Thyroid gland (tissue), 4 donors: ENCODE data around the gene NR1D2. TPM values are rescaled to one million over a fixed set of nuclear protein-coding genes. Genes with fewer than 3 reads are reported as not detected.

Experiments used
- DNase-seq, 2 donors: peaks; one replicate each; pipeline ENCODE4 v3.0.0-alpha.2; 2019
- H3K27ac ChIP-seq, 3 donors: fragments of 200-600 bp; sonication (generic); 1 replicate in 2 of 3; 2 replicates in 1 of 3; pipeline ENCODE4 v1.5.1; 2016 to 2019; ENCODE audit warnings: mild to moderate bottlenecking in 1 of 3, moderate library complexity in 1 of 3
- H3K27me3 ChIP-seq: fragments of 200-600 bp; sonication (generic); one replicate; pipeline ENCODE4 v1.5.1; 2019
- H3K36me3 ChIP-seq, 2 donors: fragments of 200-600 bp; sonication (generic); one replicate each; pipeline ENCODE4 v1.5.1; 2016 to 2019
- H3K4me1 ChIP-seq, 2 donors: fragments of 200-600 bp; sonication (generic); one replicate each; pipeline ENCODE4 v1.5.1; 2017 to 2019
- H3K4me3 ChIP-seq, 3 donors: fragments of 200-600 bp; sonication (generic); replicated peaks in 1 of 3; 1 replicate in 2 of 3; 2 replicates in 1 of 3; pipeline ENCODE4 v1.5.1; 2016; ENCODE audit warnings: mild to moderate bottlenecking in 1 of 3
- H3K9me3 ChIP-seq: fragments of 200-600 bp; sonication (generic); one replicate; pipeline ENCODE4 v1.5.1; 2017
- CTCF ChIP-seq, 6 experiments: fragments of 200-600 bp in 3 of 6; fragments of 450-650 bp in 3 of 6; sonication (generic) in 3 of 6; IDR thresholded peaks; one replicate each; pipeline ENCODE4 v1.5.1; 2016 to 2019; ENCODE audit warnings: antibody characterized with exemption in 6 of 6, mild to moderate bottlenecking in 2 of 6, inconsistent platforms in 1 of 6, moderate library complexity in 1 of 6
- POLR2A ChIP-seq, 2 donors: fragments of 450-650 bp; IDR thresholded peaks; one replicate each; pipeline ENCODE4 v1.6.1; 2017; ENCODE audit warnings: antibody characterized with exemption in 2 of 2, mild to moderate bottlenecking in 2 of 2, moderate library complexity in 1 of 2
- WGBS, 2 donors: methylation state at CpG; one replicate each; pipeline ENCODE4 v1.1.5; 2017; 5-methylcytosine and 5-hydroxymethylcytosine counted together
- intact Hi-C: fragments of 100-400 bp; cut with DNase I; formaldehyde crosslinking; loops from one replicate; pipeline ENCODE4 v1.15.1; 2023
- total RNA-seq, 4 donors: library from RNA; depleted of rRNA; stranded (reverse); fragments of >200 nt; gene quantifications; one replicate each; pipeline ENCODE4 v1.2.3, GENCODE V29; 2016

Gene NR1D2
- total RNA-seq, 4 donors from 2014 or later, result 44.2 to 108 (median 68.1) TPM

GRCh38 chr3:23991683-23992628 is 46.9 kb downstream of the NR1D2 start:
- intact Hi-C loops, result loop anchor here (10.0 kb wide), 2 partner anchors 503 to 693 kb away; partner anchors contain the start of gene THRB
- DNase-seq, result no peak
- 74 to 85% methylated on average over 9 of the region's 9 CpGs for WGBS, 2 donors

GRCh38 chr3:23993556-23994243 is 48.6 kb downstream of the NR1D2 start:
- H3K4me1 ChIP-seq, result peaks cover 0 to 9% of the 10 kb centered on the region in 2 donors
- intact Hi-C loops, result loop anchor here (10.0 kb wide), 2 partner anchors 501 to 691 kb away; partner anchors contain the start of gene THRB
- WGBS, 2 donors, result 82 to 86% methylated on average over 5 of the region's 5 CpGs
- TF ChIP-seq POLR2A (IDR thresholded peaks at IDR 0.05) (no peak), CTCF (IDR thresholded peaks at IDR 0.05) (no peak)
- no peak for DNase-seq
- no peaks in the 10 kb centered on the region for H3K36me3 ChIP-seq
- no peak overlapping the region for H3K27ac ChIP-seq
- no peak overlapping the region for H3K4me3 ChIP-seq
- H3K27me3 ChIP-seq, result no peaks in the 10 kb centered on the region
- H3K9me3 ChIP-seq, result no peaks in the 10 kb centered on the region

More at GRCh38 chr3:23991683-23992628, 46.9 kb downstream of the NR1D2 start:
- no peaks in the 10 kb centered on the region for H3K9me3 ChIP-seq
- no peaks in the 10 kb centered on the region for H3K36me3 ChIP-seq
- H3K27ac ChIP-seq, result no peak overlapping the region
- TF ChIP-seq CTCF (IDR thresholded peaks at IDR 0.05), result no peak
- no peak for TF ChIP-seq POLR2A (IDR thresholded peaks at IDR 0.05)
- H3K27me3 ChIP-seq, result no peaks in the 10 kb centered on the region
- peaks cover 0 to 9% of the 10 kb centered on the region in 2 donors for H3K4me1 ChIP-seq
- no peak overlapping the region for H3K4me3 ChIP-seq

DNA sequence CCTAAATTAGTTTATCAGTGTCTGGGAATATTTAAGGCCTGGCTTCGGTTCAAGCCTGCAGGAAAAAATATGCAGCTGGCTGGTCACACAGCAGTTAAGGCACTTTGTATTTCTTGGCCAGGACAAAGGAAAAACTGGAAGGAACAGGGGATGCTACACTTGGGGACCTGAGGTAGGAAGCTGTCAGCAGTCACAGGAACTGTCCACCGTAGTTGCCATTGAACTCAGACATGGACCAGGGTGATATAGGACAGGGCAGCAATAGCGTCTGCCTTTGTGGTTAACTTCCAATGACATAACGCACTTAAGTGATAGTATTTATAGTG is 49.1 kb downstream of the NR1D2 start:
- TF ChIP-seq CTCF (IDR thresholded peaks at IDR 0.05) (no peak), POLR2A (IDR thresholded peaks at IDR 0.05) (no peak)
- WGBS, 2 donors, result 65 to 74% methylated on average over 4 of the region's 4 CpGs
- no peak overlapping the region for H3K4me3 ChIP-seq
- DNase-seq, result no peak
- H3K36me3 ChIP-seq, result no peaks in the 10 kb centered on the region
- H3K27me3 ChIP-seq, result no peaks in the 10 kb centered on the region
- H3K27ac ChIP-seq, result no peak overlapping the region
- H3K4me1 ChIP-seq, result peaks cover 0 to 12% of the 10 kb centered on the region in 2 donors
- intact Hi-C loops, result loop anchor here (10.0 kb wide), 2 partner anchors 501 to 691 kb away; partner anchors contain the start of gene THRB
- H3K9me3 ChIP-seq, result no peaks in the 10 kb centered on the region

DNA sequence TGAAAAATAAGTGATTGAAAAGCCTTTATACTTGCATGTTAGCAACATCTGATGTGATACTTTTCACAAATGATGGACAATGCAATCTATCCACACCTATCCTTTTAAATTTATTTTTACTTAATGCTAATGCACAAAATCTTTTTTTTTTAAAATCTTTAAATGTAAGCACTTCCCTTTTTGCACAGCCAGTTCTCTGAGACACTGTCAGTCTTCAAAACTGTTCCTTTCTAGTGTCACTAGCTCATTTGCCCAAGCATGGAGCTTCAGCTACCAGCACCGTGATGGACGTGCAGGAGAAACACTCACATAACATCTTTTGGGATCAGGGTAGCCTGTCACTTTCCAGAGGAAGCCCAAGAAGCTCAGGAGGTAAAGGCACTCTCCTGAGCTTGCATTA is 50.1 kb downstream of the NR1D2 start:
- Histone ChIP-seq H3K27me3 (no peaks in the 10 kb centered on the region), H3K4me1 (peaks cover 0 to 12% of the 10 kb centered on the region in 2 donors), H3K27ac (no peak overlapping the region), H3K9me3 (no peaks in the 10 kb centered on the region), H3K36me3 (no peaks in the 10 kb centered on the region), H3K4me3 (no peak overlapping the region)
- DNase-seq, result no peak
- intact Hi-C loops, result loop anchor here (10.0 kb wide), 2 partner anchors 500 to 690 kb away; partner anchors contain the start of gene THRB
- WGBS, 2 donors, result 87 to 90% methylated on average over 2 of the region's 2 CpGs
- TF ChIP-seq POLR2A (IDR thresholded peaks at IDR 0.05) (no peak), CTCF (IDR thresholded peaks at IDR 0.05) (no peak)
